ENCODE measurements around the gene LCN1. TPM values are rescaled to one million over a fixed set of nuclear protein-coding genes. Genes with fewer than 3 reads are reported as not detected.

LCN1 gene
- total RNA-seq, 1 donor from 2014 or later = not detected

DNA sequence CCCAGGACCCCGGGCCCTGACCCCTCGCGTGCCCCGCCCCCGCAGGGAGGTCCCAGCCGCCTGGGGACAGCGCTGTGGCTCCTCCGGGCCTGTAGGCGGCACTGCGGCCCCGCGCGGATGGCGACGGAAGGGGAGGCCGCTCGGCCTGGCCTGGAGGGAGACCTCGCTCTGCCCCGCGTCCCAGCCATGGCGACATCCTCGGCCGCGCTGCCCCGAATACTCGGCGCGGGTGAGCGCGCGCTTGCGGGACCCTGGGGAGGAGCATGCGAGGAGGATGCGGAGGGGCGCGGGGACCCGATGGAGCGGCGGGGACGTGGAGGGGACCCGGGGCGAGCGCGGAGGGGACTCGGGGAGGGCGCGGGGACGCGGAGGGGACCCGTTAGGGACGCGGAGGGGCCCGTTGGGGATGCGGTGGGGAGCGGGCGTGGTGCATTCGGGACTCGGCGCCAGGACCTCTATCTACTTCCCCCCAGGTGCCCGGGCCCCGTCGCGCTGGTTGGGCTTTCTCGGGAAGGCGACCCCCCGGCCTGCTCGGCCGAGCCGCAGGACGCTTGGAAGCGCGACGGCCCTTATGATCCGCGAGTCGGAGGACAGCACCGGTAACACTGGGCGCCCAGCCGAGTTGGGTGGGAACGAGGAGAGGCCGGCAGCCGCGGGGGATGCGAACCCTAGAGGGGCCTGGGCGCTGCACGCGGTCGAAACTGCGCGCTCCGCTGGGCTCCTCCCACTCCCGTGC is 20.5 kb upstream of the LCN1 start, which contains the start of gene MRPS2:
MRPS2 (plus strand) TSS at position 158 of the 736 bp plus-strand sequence; CDS start at position 187, 29 bp downstream.
- H3K27me3 Mint-ChIP-seq (ENCODE audit: insufficient read depth, low read depth) = no peaks in the 10 kb centered on the region
- TF ChIP-seq, protein P1, sequence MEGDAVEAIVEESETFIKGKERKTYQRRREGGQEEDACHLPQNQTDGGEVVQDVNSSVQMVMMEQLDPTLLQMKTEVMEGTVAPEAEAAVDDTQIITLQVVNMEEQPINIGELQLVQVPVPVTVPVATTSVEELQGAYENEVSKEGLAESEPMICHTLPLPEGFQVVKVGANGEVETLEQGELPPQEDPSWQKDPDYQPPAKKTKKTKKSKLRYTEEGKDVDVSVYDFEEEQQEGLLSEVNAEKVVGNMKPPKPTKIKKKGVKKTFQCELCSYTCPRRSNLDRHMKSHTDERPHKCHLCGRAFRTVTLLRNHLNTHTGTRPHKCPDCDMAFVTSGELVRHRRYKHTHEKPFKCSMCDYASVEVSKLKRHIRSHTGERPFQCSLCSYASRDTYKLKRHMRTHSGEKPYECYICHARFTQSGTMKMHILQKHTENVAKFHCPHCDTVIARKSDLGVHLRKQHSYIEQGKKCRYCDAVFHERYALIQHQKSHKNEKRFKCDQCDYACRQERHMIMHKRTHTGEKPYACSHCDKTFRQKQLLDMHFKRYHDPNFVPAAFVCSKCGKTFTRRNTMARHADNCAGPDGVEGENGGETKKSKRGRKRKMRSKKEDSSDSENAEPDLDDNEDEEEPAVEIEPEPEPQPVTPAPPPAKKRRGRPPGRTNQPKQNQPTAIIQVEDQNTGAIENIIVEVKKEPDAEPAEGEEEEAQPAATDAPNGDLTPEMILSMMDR (IDR thresholded peaks at IDR 0.05) = peak; percentile 83
- TF ChIP-seq EZH2phosphoT487 (IDR thresholded peaks at IDR 0.05) = no peak
- no peak for TF ChIP-seq EZH2 (IDR thresholded peaks at IDR 0.05)
- Histone ChIP-seq H3K9me3 (ENCODE audit: low read depth) (no peaks in the 10 kb centered on the region), H4K20me1 (ENCODE audit: low read depth) (peaks cover 36% of the 10 kb centered on the region), H3K9ac (peak within 1 kb of the TSS; percentile 86), H3K27ac (no peak within 1 kb of the TSS), H3K36me3 (no peaks in the 10 kb centered on the region), H3K4me3 (peak within 1 kb of the TSS; percentile 91), H3K4me2 (peak within 1 kb of the TSS; percentile 79), H3K79me2 (ENCODE audit: low read depth) (peaks cover 20% of the 10 kb centered on the region), H3K27me3 (peaks cover 12% of the 10 kb centered on the region), H3K4me1 (peaks cover 9% of the 10 kb centered on the region), H3F3A (ENCODE audit: low read depth) (peaks cover 22% of the 10 kb centered on the region), H2AFZ (replicated peaks) (peak within 1 kb of the TSS; percentile 84)
- peak; percentile 97 for DNase-seq (ENCODE audit: low spot score)
- peaks cover 18% of the 10 kb centered on the region for H3K4me1 Mint-ChIP-seq
- H3K4me3 Mint-ChIP-seq = peak within 1 kb of the TSS; percentile 90
- peaks cover 14% of the 10 kb centered on the region for H3K36me3 Mint-ChIP-seq
- H3K9me3 Mint-ChIP-seq = no peaks in the 10 kb centered on the region
- H3K27ac Mint-ChIP-seq = peak within 1 kb of the TSS; percentile 81

DNA sequence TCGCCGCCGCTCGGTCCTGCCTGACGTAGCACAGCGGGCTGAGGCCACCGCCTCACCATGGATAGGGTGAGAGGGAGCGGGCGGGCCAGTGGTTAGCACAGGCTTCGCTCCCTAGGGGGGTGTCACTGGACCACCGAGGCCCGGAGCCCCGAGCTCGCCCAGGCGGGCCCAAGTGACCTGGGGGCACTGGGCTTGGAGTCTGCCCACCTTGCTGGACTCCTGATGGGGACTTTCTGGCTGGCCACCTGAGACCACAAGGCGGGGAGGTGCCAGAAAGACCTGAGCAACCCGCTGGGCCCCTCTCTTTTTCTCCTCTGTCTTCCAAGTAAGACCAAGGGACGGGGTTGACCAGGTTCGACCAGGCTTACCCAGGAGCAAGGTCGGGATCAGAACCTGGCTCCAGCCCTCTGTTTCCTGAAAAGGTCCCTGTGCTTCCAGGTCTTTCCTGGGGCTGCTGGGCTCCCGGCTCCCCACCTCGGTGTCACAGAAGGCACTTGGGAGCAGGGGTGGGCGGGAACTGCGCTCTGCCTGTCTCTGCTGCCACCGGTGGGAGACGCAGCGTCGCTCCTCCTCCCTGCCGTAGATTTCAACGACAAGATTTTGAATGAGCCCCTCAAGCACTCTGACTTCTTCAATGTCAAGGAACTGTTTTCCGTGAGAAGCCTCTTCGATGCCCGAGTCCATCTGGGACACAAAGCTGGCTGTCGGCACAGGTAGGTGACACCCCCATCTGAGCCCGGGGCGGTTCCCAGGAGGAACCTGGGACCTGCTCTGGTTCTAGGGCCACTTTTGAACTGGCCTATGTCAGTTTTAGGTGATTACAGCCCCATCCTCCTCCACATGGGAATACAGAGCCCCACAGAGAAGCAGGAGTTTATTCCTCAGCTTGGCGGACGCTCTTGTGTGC is 19.7 kb upstream of the LCN1 start:
- Histone ChIP-seq H3K4me3 (peak overlapping the region; percentile 91), H3K79me2 (ENCODE audit: low read depth) (peaks cover 20% of the 10 kb centered on the region), H3K27ac (no peak overlapping the region), H2AFZ (replicated peaks) (no peak overlapping the region), H3K9ac (peak overlapping the region; percentile 86), H3K36me3 (no peaks in the 10 kb centered on the region), H3K27me3 (peaks cover 12% of the 10 kb centered on the region), H3K9me3 (ENCODE audit: low read depth) (no peaks in the 10 kb centered on the region), H3F3A (ENCODE audit: low read depth) (peaks cover 22% of the 10 kb centered on the region), H4K20me1 (ENCODE audit: low read depth) (peaks cover 36% of the 10 kb centered on the region), H3K4me1 (peaks cover 15% of the 10 kb centered on the region), H3K4me2 (peak overlapping the region; percentile 79)
- H3K4me3 Mint-ChIP-seq = peak overlapping the region; percentile 90
- TF ChIP-seq EZH2 (IDR thresholded peaks at IDR 0.05) (no peak), EZH2phosphoT487 (IDR thresholded peaks at IDR 0.05) (no peak)
- TF ChIP-seq, protein P1 (IDR thresholded peaks at IDR 0.05) = no peak
- peaks cover 18% of the 10 kb centered on the region for H3K4me1 Mint-ChIP-seq
- H3K27me3 Mint-ChIP-seq (ENCODE audit: insufficient read depth, low read depth) = no peaks in the 10 kb centered on the region
- DNase-seq (ENCODE audit: low spot score) = no peak
- H3K36me3 Mint-ChIP-seq = peaks cover 14% of the 10 kb centered on the region
- no peaks in the 10 kb centered on the region for H3K9me3 Mint-ChIP-seq
- H3K27ac Mint-ChIP-seq = peak overlapping the region; percentile 81

DNA sequence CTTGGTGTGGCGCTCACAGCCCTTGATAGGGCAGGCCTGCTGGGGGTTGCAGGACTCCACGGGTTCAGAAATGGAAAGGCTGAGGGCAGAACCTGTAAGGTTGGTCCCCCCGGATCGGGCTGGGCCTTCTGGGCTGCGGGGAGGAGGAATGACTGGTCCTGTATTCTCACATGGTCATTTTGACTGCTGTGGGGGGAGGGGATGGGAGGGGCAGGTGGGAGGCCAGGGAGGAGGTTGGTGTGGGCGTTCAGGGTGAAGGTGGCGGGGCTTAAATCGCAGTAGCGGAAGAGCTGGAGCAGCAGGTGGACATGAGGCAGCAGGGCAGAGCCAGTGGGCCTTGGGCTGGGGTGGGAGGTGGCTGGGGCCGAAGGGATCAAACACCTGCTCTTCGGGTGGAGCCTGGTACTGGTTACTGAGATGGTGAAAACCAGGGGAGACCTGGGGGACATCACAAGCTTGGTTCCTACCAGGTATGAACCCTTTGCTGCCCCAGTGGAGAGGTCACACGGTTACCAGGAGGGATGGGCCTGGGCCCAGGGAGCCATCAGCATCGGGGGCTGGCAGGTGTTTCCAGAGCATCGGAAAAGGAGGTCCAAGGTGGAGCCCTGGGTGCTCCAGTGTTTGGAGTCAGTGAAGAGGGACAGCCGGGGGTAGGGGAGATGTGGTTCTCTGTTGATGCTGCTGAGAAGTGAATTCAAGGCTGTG is 18.9 kb upstream of the LCN1 start:
- Histone ChIP-seq H3K4me1 (peaks cover 19% of the 10 kb centered on the region), H3K9me3 (ENCODE audit: low read depth) (no peaks in the 10 kb centered on the region)
- TF ChIP-seq, protein P1 (IDR thresholded peaks at IDR 0.05) = no peak
- TF ChIP-seq EZH2phosphoT487 (IDR thresholded peaks at IDR 0.05) (no peak), EZH2 (IDR thresholded peaks at IDR 0.05) (no peak)

More for the DNA sequence above, 18.9 kb upstream of the LCN1 start:
- Histone ChIP-seq H4K20me1 (ENCODE audit: low read depth) (peaks cover 36% of the 10 kb centered on the region), H3K27ac (no peak overlapping the region), H3K79me2 (ENCODE audit: low read depth) (peaks cover 20% of the 10 kb centered on the region), H3K36me3 (no peaks in the 10 kb centered on the region), H3F3A (ENCODE audit: low read depth) (peaks cover 22% of the 10 kb centered on the region), H3K4me2 (peak overlapping the region; percentile 79), H2AFZ (replicated peaks) (no peak overlapping the region), H3K4me3 (peak overlapping the region; percentile 91), H3K9ac (no peak overlapping the region), H3K27me3 (peaks cover 12% of the 10 kb centered on the region)
- peaks cover 18% of the 10 kb centered on the region for H3K4me1 Mint-ChIP-seq
- H3K27ac Mint-ChIP-seq = no peak overlapping the region
- peaks cover 4% of the 10 kb centered on the region for H3K27me3 Mint-ChIP-seq (ENCODE audit: insufficient read depth, low read depth)
- H3K9me3 Mint-ChIP-seq = peaks cover 2% of the 10 kb centered on the region
- DNase-seq (ENCODE audit: low spot score) = no peak
- H3K4me3 Mint-ChIP-seq = peak overlapping the region; percentile 90
- peaks cover 14% of the 10 kb centered on the region for H3K36me3 Mint-ChIP-seq

Measured in neural progenitor cell (in vitro differentiated cells).